Cardiac muscle cell (in vitro differentiated cells and primary cell): Measurements from ENCODE around the gene TLE2. TPM values are rescaled to one million over a fixed set of nuclear protein-coding genes. Genes with fewer than 3 reads are reported as not detected.

Experiments used
- DNase-seq, 2 donors: peaks; one replicate each; pipeline versions ENCODE4 v3.0.0 to v3.0.0-alpha.2; 2010 to 2017; ENCODE audit warnings: low read depth in 1 of 2, low spot score in 1 of 2
- H3K27ac ChIP-seq: fragments of 200-600 bp; sonication (generic); 2 replicates; pipeline ENCODE4 v1.5.1; 2016
- H3K27me3 ChIP-seq: fragments of 200-600 bp; sonication (generic); 2 replicates; pipeline ENCODE4 v1.6.0; 2016; ENCODE audit warnings: control low read depth
- H3K36me3 ChIP-seq: fragments of 200-600 bp; sonication (generic); 2 replicates; pipeline ENCODE4 v1.5.1; 2016; ENCODE audit warnings: control low read depth
- H3K4me1 ChIP-seq: fragments of 200-600 bp; sonication (generic); 2 replicates; pipeline ENCODE4 v1.8.1; 2017; ENCODE audit warnings: low read depth, mild to moderate bottlenecking, mixed run types
- H3K4me3 ChIP-seq: fragments of 200-600 bp; sonication (generic); 2 replicates; pipeline ENCODE4 v1.5.1; 2016; ENCODE audit warnings: mild to moderate bottlenecking
- H3K9me3 ChIP-seq: fragments of 200-600 bp; sonication (generic); 2 replicates; pipeline ENCODE4 v1.5.1; 2017; ENCODE audit warnings: low read depth, mild to moderate bottlenecking, control low read depth
- polyA plus RNA-seq: library from polyadenylated mRNA; unstranded; fragments of >200 nt; fragmentation: Nextera tagmentation; extraction: Ambion mirVana; gene quantifications from 2 replicates; pipeline ENCODE4 v1.2.1, GENCODE V29; 2016
- total RNA-seq: library from RNA; depleted of rRNA; stranded (reverse); fragments of >200 nt; gene quantifications from 2 replicates; pipeline ENCODE4 v1.2.3, GENCODE V29; 2016
- TF ChIP-seq, protein P1 (sequence below): IDR thresholded peaks from 2 replicates; pipeline ENCODE4 v1.5.1; 2012; ENCODE audit warnings: low read depth, mild to moderate bottlenecking, low read length

The TLE2 gene
- total and polyA plus RNA-seq, 2 experiments from 2014 or later, result 95.9 to 105 TPM

DNA sequence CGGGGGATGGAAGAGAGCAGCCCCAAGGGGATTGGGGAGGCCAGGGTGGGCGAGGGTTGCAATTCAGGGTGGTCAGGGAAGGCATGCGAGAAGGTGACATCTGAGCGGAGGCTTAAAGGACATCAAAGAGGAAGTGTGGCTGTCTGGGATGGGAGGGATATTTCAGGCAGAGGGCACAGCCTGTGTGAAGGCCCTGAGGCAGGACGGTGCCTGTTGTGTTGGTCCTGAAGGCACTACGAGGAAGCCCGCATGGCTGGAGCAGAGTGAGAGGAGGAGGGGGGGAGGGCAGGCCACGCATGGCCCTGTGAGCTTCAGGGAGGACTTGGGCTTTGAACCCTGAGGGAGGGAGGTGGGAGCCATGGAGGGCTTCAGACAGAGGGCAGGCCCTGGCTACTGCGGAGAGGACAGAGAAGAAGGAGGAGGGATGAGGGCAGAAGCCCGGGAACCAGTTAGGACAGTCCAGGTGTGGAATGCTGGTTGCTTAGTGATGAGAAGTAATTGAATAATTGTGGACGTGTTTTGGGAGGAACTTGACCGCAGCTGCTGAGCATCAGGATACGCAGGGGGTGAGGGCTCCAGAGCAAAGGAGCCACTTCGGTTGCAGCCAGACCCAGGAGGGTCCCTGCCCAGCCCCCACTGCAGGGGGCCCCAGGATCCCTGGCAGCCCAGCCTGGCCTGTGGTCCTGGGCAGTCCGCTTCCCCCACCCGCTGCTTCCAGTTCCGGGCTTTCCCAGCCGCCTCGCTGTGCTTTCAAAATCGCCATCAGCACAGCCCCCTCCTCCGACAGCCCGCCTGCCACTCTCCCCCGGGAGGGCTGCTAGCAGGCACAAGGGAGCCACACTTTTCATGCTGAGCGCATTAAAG is 45.5 kb downstream of the TLE2 start:
- peak; percentile 79 to 90 for DNase-seq
- peaks cover 33% of the 10 kb centered on the region for H3K4me1 ChIP-seq
- H3K9me3 ChIP-seq, result no peaks in the 10 kb centered on the region
- H3K27ac ChIP-seq, result peak overlapping the region; percentile 69
- no peaks in the 10 kb centered on the region for H3K36me3 ChIP-seq
- H3K27me3 ChIP-seq, result no peaks in the 10 kb centered on the region
- TF ChIP-seq, protein P1, sequence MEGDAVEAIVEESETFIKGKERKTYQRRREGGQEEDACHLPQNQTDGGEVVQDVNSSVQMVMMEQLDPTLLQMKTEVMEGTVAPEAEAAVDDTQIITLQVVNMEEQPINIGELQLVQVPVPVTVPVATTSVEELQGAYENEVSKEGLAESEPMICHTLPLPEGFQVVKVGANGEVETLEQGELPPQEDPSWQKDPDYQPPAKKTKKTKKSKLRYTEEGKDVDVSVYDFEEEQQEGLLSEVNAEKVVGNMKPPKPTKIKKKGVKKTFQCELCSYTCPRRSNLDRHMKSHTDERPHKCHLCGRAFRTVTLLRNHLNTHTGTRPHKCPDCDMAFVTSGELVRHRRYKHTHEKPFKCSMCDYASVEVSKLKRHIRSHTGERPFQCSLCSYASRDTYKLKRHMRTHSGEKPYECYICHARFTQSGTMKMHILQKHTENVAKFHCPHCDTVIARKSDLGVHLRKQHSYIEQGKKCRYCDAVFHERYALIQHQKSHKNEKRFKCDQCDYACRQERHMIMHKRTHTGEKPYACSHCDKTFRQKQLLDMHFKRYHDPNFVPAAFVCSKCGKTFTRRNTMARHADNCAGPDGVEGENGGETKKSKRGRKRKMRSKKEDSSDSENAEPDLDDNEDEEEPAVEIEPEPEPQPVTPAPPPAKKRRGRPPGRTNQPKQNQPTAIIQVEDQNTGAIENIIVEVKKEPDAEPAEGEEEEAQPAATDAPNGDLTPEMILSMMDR, result no peak
- peak overlapping the region; percentile 21 for H3K4me3 ChIP-seq

- H3K27me3 ChIP-seq, result no peaks in the 10 kb centered on the region
- H3K27ac ChIP-seq, result peak overlapping the region; percentile 69
- H3K36me3 ChIP-seq, result no peaks in the 10 kb centered on the region
- peaks cover 37% of the 10 kb centered on the region for H3K4me1 ChIP-seq
- H3K4me3 ChIP-seq, result no peak overlapping the region
- DNase-seq, result peak; percentile 42 to 97
- H3K9me3 ChIP-seq, result no peaks in the 10 kb centered on the region
- TF ChIP-seq, protein P1, result no peak
Measured at GRCh38 chr19:2982983-2983350, 46.1 kb downstream of the TLE2 start.

DNA sequence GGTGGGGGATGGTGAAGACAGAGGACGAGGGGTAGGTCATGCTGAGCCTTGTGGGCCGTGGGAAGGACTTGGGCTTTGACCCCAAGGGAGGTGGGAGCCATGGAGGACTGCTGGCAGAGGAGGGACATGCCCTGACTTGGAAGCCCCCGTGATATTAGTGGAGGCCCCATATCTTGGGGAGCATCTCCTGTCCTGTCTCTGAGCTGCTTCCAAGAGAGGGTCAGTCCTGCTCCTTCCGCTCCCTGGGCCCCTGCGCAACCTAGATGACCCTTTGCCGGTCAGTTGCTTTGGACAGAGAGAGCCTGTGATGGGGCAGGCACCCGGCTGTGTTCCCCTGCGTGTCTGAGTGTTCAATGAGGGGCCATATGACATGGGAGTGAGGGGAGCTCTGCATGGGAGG is 46.5 kb downstream of the TLE2 start:
- Histone ChIP-seq H3K4me1 (peaks cover 39% of the 10 kb centered on the region), H3K4me3 (no peak overlapping the region)

GRCh38 chr19:2981898-2982297 is 47.2 kb downstream of the TLE2 start:
- DNase-seq, result no peak
- no peak overlapping the region for H3K4me3 ChIP-seq
- no peaks in the 10 kb centered on the region for H3K27me3 ChIP-seq
- H3K27ac ChIP-seq, result no peak overlapping the region
- TF ChIP-seq, protein P1, result no peak
- no peaks in the 10 kb centered on the region for H3K36me3 ChIP-seq
- peaks cover 32% of the 10 kb centered on the region for H3K4me1 ChIP-seq
- no peaks in the 10 kb centered on the region for H3K9me3 ChIP-seq

More for the DNA sequence above, 46.5 kb downstream of the TLE2 start:
- Histone ChIP-seq H3K27ac (peak overlapping the region; percentile 69), H3K36me3 (no peaks in the 10 kb centered on the region), H3K27me3 (no peaks in the 10 kb centered on the region), H3K9me3 (no peaks in the 10 kb centered on the region)
- TF ChIP-seq, protein P1, result no peak
- DNase-seq, result no peak

- peak overlapping the region; percentile 53 for H3K27ac ChIP-seq
- TF ChIP-seq, protein P1, result no peak
- no peaks in the 10 kb centered on the region for H3K36me3 ChIP-seq
- no peak for DNase-seq
- H3K27me3 ChIP-seq, result no peaks in the 10 kb centered on the region
- no peaks in the 10 kb centered on the region for H3K9me3 ChIP-seq
- peaks cover 29% of the 10 kb centered on the region for H3K4me1 ChIP-seq
- no peak overlapping the region for H3K4me3 ChIP-seq
Measured at GRCh38 chr19:2978772-2979171, 50.3 kb downstream of the TLE2 start.
